Liver (tissue), 9 donors: ENCODE measurements around the gene PVALEF. TPM values are rescaled to one million over a fixed set of nuclear protein-coding genes. Genes with fewer than 3 reads are reported as not detected.
"Not testable (repeated sequence)": the region's sequence is repeated elsewhere in the genome, so short reads cannot be mapped to it uniquely, and the experiment has no call there.

ENCODE experiments used
- DNase-seq: peaks from one replicate; pipeline ENCODE4 v3.0.0-alpha.2; 2017; ENCODE audit warnings: low spot score
- H3K27ac ChIP-seq, 2 donors: one replicate each; pipeline ENCODE4 v1.7.0; 2013; ENCODE audit warnings: inconsistent platforms in 2 of 2, low read length in 2 of 2, control low read depth in 1 of 2, low read depth in 1 of 2, mild to moderate bottlenecking in 1 of 2
- H3K27me3 ChIP-seq, 4 donors: one replicate each; pipeline versions ENCODE4 v1.6.1 to v1.7.0; 2013; ENCODE audit warnings: low read length in 3 of 4, inconsistent platforms in 1 of 4, mild to moderate bottlenecking in 1 of 4, moderate library complexity in 1 of 4; ENCODE audit not compliant: control insufficient read depth in 4 of 4, insufficient read depth in 4 of 4
- H3K36me3 ChIP-seq, 4 donors: one replicate each; pipeline versions ENCODE4 v1.6.1 to v1.7.0; 2013; ENCODE audit warnings: low read length in 3 of 4, mild to moderate bottlenecking in 3 of 4, low read depth in 1 of 4, moderate library complexity in 1 of 4; ENCODE audit not compliant: control insufficient read depth in 4 of 4, insufficient read depth in 3 of 4
- H3K4me1 ChIP-seq, 4 donors: one replicate each; pipeline versions ENCODE4 v1.6.1 to v1.7.0; 2013; ENCODE audit warnings: low read length in 3 of 4, mild to moderate bottlenecking in 3 of 4, moderate library complexity in 1 of 4; ENCODE audit not compliant: control insufficient read depth in 4 of 4, insufficient read depth in 4 of 4
- H3K4me3 ChIP-seq, 3 donors: one replicate each; pipeline versions ENCODE4 v1.6.1 to v1.7.0; 2013; ENCODE audit warnings: low read length in 3 of 3, control low read depth in 1 of 3, low read depth in 1 of 3, mild to moderate bottlenecking in 1 of 3
- H3K9ac ChIP-seq, 2 donors: one replicate each; pipeline ENCODE4 v1.7.0; 2013; ENCODE audit warnings: low read length in 2 of 2, mild to moderate bottlenecking in 2 of 2, moderate library complexity in 2 of 2, control low read depth in 1 of 2, low read depth in 1 of 2
- H3K9me3 ChIP-seq, 4 donors: one replicate each; pipeline versions ENCODE4 v1.6.1 to v1.7.0; 2013; ENCODE audit warnings: low read length in 3 of 4; ENCODE audit not compliant: control insufficient read depth in 4 of 4
- ATF3 ChIP-seq: IDR thresholded peaks from 2 replicates; pipeline ENCODE4 v1.6.1; 2016; ENCODE audit warnings: antibody characterized with exemption
- CTCF ChIP-seq: fragments of 150-350 bp; IDR thresholded peaks from 2 replicates; pipeline ENCODE4 v1.5.1; 2017; ENCODE audit warnings: improper control_type of control experiment, low read depth, low read length; ENCODE audit not compliant: missing input control
- EGR1 ChIP-seq, 2 donors: IDR thresholded peaks; 2 replicates each; pipeline ENCODE4 v1.6.1; 2016 to 2018; ENCODE audit warnings: antibody characterized with exemption in 2 of 2, low read depth in 2 of 2
- FOXA1 ChIP-seq: IDR thresholded peaks from 2 replicates; pipeline ENCODE4 v1.6.1; 2016; ENCODE audit warnings: antibody characterized with exemption
- GABPA ChIP-seq, 2 donors: IDR thresholded peaks in 1 of 2; conservative IDR thresholded peaks in 1 of 2; 2 replicates each; pipeline ENCODE4 v1.6.1; 2016; ENCODE audit warnings: antibody characterized with exemption in 2 of 2, mild to moderate bottlenecking in 1 of 2, moderate library complexity in 1 of 2
- HNF4A ChIP-seq, 2 donors: conservative IDR thresholded peaks; 2 replicates each; pipeline ENCODE4 v1.6.1; 2016; ENCODE audit warnings: antibody characterized with exemption in 2 of 2, mild to moderate bottlenecking in 2 of 2
- HNF4G ChIP-seq: IDR thresholded peaks from 2 replicates; pipeline ENCODE4 v1.6.1; 2016; ENCODE audit warnings: antibody characterized with exemption
- JUND ChIP-seq, 2 donors: IDR thresholded peaks; 2 replicates each; pipeline ENCODE4 v1.6.1; 2016; ENCODE audit warnings: antibody characterized with exemption in 2 of 2
- MAX ChIP-seq: IDR thresholded peaks from 2 replicates; pipeline ENCODE4 v1.6.1; 2016; ENCODE audit warnings: antibody characterized with exemption
- NR2F2 ChIP-seq: IDR thresholded peaks from 2 replicates; pipeline ENCODE4 v1.6.1; 2016; ENCODE audit warnings: antibody characterized with exemption
- RAD21 ChIP-seq, 2 donors: IDR thresholded peaks; 2 replicates each; pipeline ENCODE4 v1.6.1; 2016; ENCODE audit warnings: antibody characterized with exemption in 2 of 2, mild to moderate bottlenecking in 2 of 2
- REST ChIP-seq: IDR thresholded peaks from 2 replicates; pipeline ENCODE4 v1.6.1; 2016; ENCODE audit warnings: antibody characterized with exemption, mild to moderate bottlenecking
- RXRA ChIP-seq, 2 donors: IDR thresholded peaks; 2 replicates each; pipeline ENCODE4 v1.6.1; 2017 to 2018; ENCODE audit warnings: antibody characterized with exemption in 2 of 2, mild to moderate bottlenecking in 1 of 2
- SP1 ChIP-seq: IDR thresholded peaks from 2 replicates; pipeline ENCODE4 v1.6.1; 2018; ENCODE audit warnings: antibody characterized with exemption, mild to moderate bottlenecking
- YY1 ChIP-seq: IDR thresholded peaks from 2 replicates; pipeline ENCODE4 v1.6.1; 2016; ENCODE audit warnings: antibody characterized with exemption, mild to moderate bottlenecking
- ZBTB33 ChIP-seq: IDR thresholded peaks from 2 replicates; pipeline ENCODE4 v1.6.1; 2016; ENCODE audit warnings: antibody characterized with exemption
- WGBS: extraction: QIAGEN DNeasy Blood & Tissue Kit; methylation state at CpG from one replicate; pipeline ENCODE4 v1.1.7; 2013; 5-methylcytosine and 5-hydroxymethylcytosine counted together
- polyA plus RNA-seq, 2 donors: library from polyadenylated mRNA; stranded (reverse) in 1 of 2; unstranded in 1 of 2; fragments of 200-250 nt in 1 of 2; fragments of >200 nt in 1 of 2; fragmentation: Nextera tagmentation in 1 of 2; extraction: Ambion mirVana in 1 of 2; gene quantifications; one replicate each; pipeline versions ENCODE4 v1.2.1 to v1.2.3, GENCODE V29; 2013 to 2015
- total RNA-seq, 2 donors: library from RNA; depleted of rRNA; stranded (reverse); fragments of >200 nt; gene quantifications; one replicate each; pipeline ENCODE4 v1.2.3, GENCODE V29; 2014
- donor health status: healthy.
- donor health status: healthy.
- donor health status: healthy.
- donor health status: healthy.
- donor health status: healthy.

PVALEF gene
- total and polyA plus RNA-seq, 4 donors, result not detected

GRCh38 chr17:81154016-81154415 lies 11.3 kb upstream of the PVALEF start:
- H3K4me3 ChIP-seq, H3K9me3 ChIP-seq, H3K36me3 ChIP-seq, H3K4me1 ChIP-seq, H3K27ac ChIP-seq, DNase-seq, H3K9ac ChIP-seq, H3K27me3 ChIP-seq: not testable (repeated sequence)
- WGBS, result 95% methylated on average over 9 of the region's 9 CpGs

GRCh38 chr17:81154961-81155360 lies 10.3 kb upstream of the PVALEF start:
- H3K27me3 ChIP-seq, result no peaks in the 10 kb centered on the region
- TF ChIP-seq ZBTB33 (no peak), YY1 (no peak), NR2F2 (no peak), GABPA (IDR thresholded peaks at IDR 0.05 in 1 of 2, conservative IDR thresholded peaks at IDR 0.05 in 1 of 2) (no peak), ATF3 (no peak), HNF4A (conservative IDR thresholded peaks at IDR 0.05) (no peak), FOXA1 (no peak), RXRA (IDR thresholded peaks at IDR 0.05) (no peak), SP1 (no peak), CTCF (no peak), REST (no peak), MAX (no peak), EGR1 (IDR thresholded peaks at IDR 0.05; ENCODE audit: low read depth in 2 of 2) (no peak), HNF4G (no peak), RAD21 (IDR thresholded peaks at IDR 0.05) (no peak), JUND (IDR thresholded peaks at IDR 0.05) (no peak)
- WGBS, result 91% methylated on average over 18 of the region's 18 CpGs
- H3K36me3 ChIP-seq, result no peaks in the 10 kb centered on the region
- no peaks in the 10 kb centered on the region for H3K9me3 ChIP-seq
- H3K9ac ChIP-seq, result no peak overlapping the region
- no peak for DNase-seq
- H3K4me1 ChIP-seq, result peaks cover 0 to 2% (median 1%) of the 10 kb centered on the region in 4 donors
- no peak overlapping the region for H3K4me3 ChIP-seq
- H3K27ac ChIP-seq, result no peak overlapping the region
